ENCODE data around the gene RBKS. TPM values are rescaled to one million over a fixed set of nuclear protein-coding genes. Genes with fewer than 3 reads are reported as not detected.

RBKS gene
- total RNA-seq, 2 experiments from 2014 or later, result 2.6 to 3.0 TPM

DNA sequence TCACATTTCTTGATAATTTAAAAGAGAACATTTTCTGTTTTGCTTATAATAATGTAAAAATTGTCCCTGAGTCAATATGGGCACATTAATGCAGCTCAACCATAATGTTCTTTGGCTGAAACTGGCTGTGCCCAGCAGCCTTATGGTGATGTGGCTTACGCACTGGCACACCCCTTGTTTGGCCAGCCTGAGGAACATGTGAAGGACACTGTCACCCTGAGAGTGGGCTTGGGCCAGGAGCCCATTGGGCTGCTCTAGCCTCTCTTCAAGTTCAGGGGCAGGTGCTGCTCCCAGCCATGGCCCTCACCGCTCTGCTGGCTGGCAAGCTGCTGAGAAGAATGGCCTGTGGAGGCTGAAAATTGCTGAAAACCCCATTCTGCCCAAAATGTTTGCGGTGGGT, 81.2 kb downstream of the RBKS start:
- CTCF ChIA-PET, result no interaction called here
- Mint-ChIP-seq H3K27ac (no peak overlapping the region), H3K36me3 (ENCODE audit: low read depth) (no peaks in the 10 kb centered on the region), H3K9me3 (no peaks in the 10 kb centered on the region), H3K27me3 (no peaks in the 10 kb centered on the region), H3K4me3 (no peak overlapping the region), H3K4me1 (ENCODE audit: low read depth) (no peaks in the 10 kb centered on the region)
- TF ChIP-seq, protein P1, sequence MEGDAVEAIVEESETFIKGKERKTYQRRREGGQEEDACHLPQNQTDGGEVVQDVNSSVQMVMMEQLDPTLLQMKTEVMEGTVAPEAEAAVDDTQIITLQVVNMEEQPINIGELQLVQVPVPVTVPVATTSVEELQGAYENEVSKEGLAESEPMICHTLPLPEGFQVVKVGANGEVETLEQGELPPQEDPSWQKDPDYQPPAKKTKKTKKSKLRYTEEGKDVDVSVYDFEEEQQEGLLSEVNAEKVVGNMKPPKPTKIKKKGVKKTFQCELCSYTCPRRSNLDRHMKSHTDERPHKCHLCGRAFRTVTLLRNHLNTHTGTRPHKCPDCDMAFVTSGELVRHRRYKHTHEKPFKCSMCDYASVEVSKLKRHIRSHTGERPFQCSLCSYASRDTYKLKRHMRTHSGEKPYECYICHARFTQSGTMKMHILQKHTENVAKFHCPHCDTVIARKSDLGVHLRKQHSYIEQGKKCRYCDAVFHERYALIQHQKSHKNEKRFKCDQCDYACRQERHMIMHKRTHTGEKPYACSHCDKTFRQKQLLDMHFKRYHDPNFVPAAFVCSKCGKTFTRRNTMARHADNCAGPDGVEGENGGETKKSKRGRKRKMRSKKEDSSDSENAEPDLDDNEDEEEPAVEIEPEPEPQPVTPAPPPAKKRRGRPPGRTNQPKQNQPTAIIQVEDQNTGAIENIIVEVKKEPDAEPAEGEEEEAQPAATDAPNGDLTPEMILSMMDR (IDR thresholded peaks at IDR 0.05), result no peak
- H3K4me3 ChIP-seq (ENCODE audit: low read length), result no peak overlapping the region
- no peak for DNase-seq
- no peaks in the 10 kb centered on the region for H3K4me1 ChIP-seq (ENCODE audit: insufficient read depth, low read length)
- no peaks in the 10 kb centered on the region for H3K9me3 ChIP-seq (ENCODE audit: control insufficient read depth in 1 of 2, insufficient read depth in 1 of 2, low read length in 2 of 2)
- intact Hi-C loops (cut with DNase I, micrococcal nuclease), result loop anchor here in 1 of 2 experiments (5.0 kb wide), 1 partner anchor 643 kb away; no protein-coding TSS in a partner anchor
- H3K27ac ChIP-seq (ENCODE audit: low read depth in 1 of 2, low read length in 2 of 2), result no peak overlapping the region
- H3K27me3 ChIP-seq (ENCODE audit: control insufficient read depth in 1 of 2, insufficient read depth in 2 of 2, low read length in 2 of 2), result no peaks in the 10 kb centered on the region
- no peak for ATAC-seq (ENCODE audit: poor library complexity)
- no peaks in the 10 kb centered on the region for H3K36me3 ChIP-seq (ENCODE audit: insufficient read depth, low read length)
- POLR2A ChIA-PET, result no interaction called here

DNA sequence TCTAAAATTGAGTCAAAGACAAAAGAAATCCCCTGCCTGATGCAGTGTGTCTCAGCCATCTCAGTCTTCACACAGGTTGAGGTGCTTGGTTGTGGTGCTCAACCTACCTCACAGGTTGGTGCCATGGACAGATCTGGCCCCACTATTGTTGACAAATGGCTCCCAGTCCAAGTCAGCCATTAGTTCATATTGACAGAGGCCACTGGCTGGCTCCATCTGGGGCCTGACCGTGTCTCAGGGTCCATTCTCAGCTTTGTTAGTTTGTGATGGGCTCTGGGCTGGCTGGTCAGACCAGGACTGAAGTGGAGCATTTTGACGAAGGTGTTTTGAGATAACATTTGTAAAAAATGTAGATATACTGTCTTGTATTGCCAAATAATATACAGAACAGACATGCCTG, 81.8 kb downstream of the RBKS start:
- Histone ChIP-seq H3K4me1 (ENCODE audit: insufficient read depth, low read length) (no peaks in the 10 kb centered on the region), H3K27ac (ENCODE audit: low read depth in 1 of 2, low read length in 2 of 2) (no peak overlapping the region), H3K27me3 (ENCODE audit: control insufficient read depth in 1 of 2, insufficient read depth in 2 of 2, low read length in 2 of 2) (no peaks in the 10 kb centered on the region), H3K36me3 (ENCODE audit: insufficient read depth, low read length) (no peaks in the 10 kb centered on the region), H3K4me3 (ENCODE audit: low read length) (no peak overlapping the region), H3K9me3 (ENCODE audit: control insufficient read depth in 1 of 2, insufficient read depth in 1 of 2, low read length in 2 of 2) (no peaks in the 10 kb centered on the region)
- intact Hi-C loops (cut with DNase I, micrococcal nuclease), result loop anchor here in 1 of 2 experiments (5.0 kb wide), 1 partner anchor 644 kb away; no protein-coding TSS in a partner anchor
- POLR2A ChIA-PET, result no interaction called here
- no peak for ATAC-seq (ENCODE audit: poor library complexity)
- Mint-ChIP-seq H3K36me3 (ENCODE audit: low read depth) (no peaks in the 10 kb centered on the region), H3K9me3 (no peaks in the 10 kb centered on the region), H3K27me3 (no peaks in the 10 kb centered on the region), H3K27ac (no peak overlapping the region), H3K4me1 (ENCODE audit: low read depth) (no peaks in the 10 kb centered on the region), H3K4me3 (no peak overlapping the region)
- DNase-seq, result no peak
- CTCF ChIA-PET, result no interaction called here
- TF ChIP-seq, protein P1 (IDR thresholded peaks at IDR 0.05), result no peak

DNA sequence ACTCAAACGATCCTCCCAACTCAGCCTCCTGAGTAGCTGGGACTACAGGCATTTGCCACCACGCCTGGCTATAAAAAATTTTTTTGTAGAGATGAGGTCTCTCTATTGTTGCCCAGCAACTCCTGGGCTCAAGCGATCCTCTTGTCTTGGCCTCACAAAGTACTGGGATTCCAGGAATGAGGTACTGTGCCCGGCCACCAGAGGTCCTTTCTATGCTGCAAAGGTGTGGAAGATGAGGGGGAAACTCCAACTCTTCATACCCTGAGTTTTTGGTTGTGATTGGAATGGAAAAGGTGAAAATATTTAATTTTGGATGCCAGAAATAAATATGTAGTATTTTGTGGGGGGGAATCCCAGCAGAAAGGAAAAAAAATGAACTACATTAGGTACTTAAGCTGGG, 82.7 kb downstream of the RBKS start:
- H3K4me3 Mint-ChIP-seq, result no peak overlapping the region
- H3K9me3 Mint-ChIP-seq, result no peaks in the 10 kb centered on the region
- H3K9me3 ChIP-seq (ENCODE audit: control insufficient read depth in 1 of 2, insufficient read depth in 1 of 2, low read length in 2 of 2), result no peaks in the 10 kb centered on the region
- H3K4me1 ChIP-seq (ENCODE audit: insufficient read depth, low read length), result no peaks in the 10 kb centered on the region
- no peaks in the 10 kb centered on the region for H3K36me3 ChIP-seq (ENCODE audit: insufficient read depth, low read length)
- no peak overlapping the region for H3K4me3 ChIP-seq (ENCODE audit: low read length)
- H3K36me3 Mint-ChIP-seq (ENCODE audit: low read depth), result no peaks in the 10 kb centered on the region
- no peak overlapping the region for H3K27ac ChIP-seq (ENCODE audit: low read depth in 1 of 2, low read length in 2 of 2)
- no peaks in the 10 kb centered on the region for H3K27me3 ChIP-seq (ENCODE audit: control insufficient read depth in 1 of 2, insufficient read depth in 2 of 2, low read length in 2 of 2)
- intact Hi-C loops (cut with DNase I, micrococcal nuclease), result loop anchor here in 1 of 2 experiments (5.0 kb wide), 1 partner anchor 645 kb away; no protein-coding TSS in a partner anchor
- ATAC-seq (ENCODE audit: poor library complexity) (no peak), DNase-seq (peak in 5 of 14 experiments; percentile 1 to 24 (median 14))
- no peaks in the 10 kb centered on the region for H3K4me1 Mint-ChIP-seq (ENCODE audit: low read depth)
- no peaks in the 10 kb centered on the region for H3K27me3 Mint-ChIP-seq
- CTCF ChIA-PET, result interaction anchor here (0.7 to 1.4 kb wide), 3 partner anchors 11 to 645 kb away, joined by 3 read pairs; no protein-coding TSS in a partner anchor
- TF ChIP-seq, protein P1 (IDR thresholded peaks at IDR 0.05), result peak; percentile 11
- POLR2A ChIA-PET, result no interaction called here
- no peak overlapping the region for H3K27ac Mint-ChIP-seq

Measured in CD4-positive, alpha-beta T cell (primary cell).